Activated naive CD8-positive, alpha-beta T cell treated with anti-CD3 and anti-CD28 coated beads, Interleukin-2, amount 10 ng/mL, durations not matched to agents 7 days and 5 days (primary cell): Measurements from ENCODE around the gene MS4A4A. TPM values are rescaled to one million over a fixed set of nuclear protein-coding genes. Genes with fewer than 3 reads are reported as not detected.

Source experiments
- ATAC-seq: fragments of 150-1000 bp; cut with Tn5 transposase; one replicate; pipeline ENCODE4 v1.10.0; 2021; ENCODE audit warnings: low read depth, moderate library complexity
- POLR2A ChIA-PET: fragments of 350-600 bp; sonication (Branson Sonifier 250); formaldehyde crosslinking; loops from one replicate; lab custom pipeline; 2021; ENCODE audit warnings: antibody characterized with exemption; lab: Charles Lee
- DNase-seq: peaks from one replicate; pipeline ENCODE4 v3.0.0; 2021
- H3K27ac Mint-ChIP-seq: one replicate; pipeline ENCODE4 v1.8.0; 2022; ENCODE audit warnings: mild to moderate bottlenecking, mixed read lengths
- H3K27me3 Mint-ChIP-seq: one replicate; pipeline ENCODE4 v1.8.0; 2022; ENCODE audit warnings: mild to moderate bottlenecking, moderate library complexity, mixed read lengths
- H3K36me3 Mint-ChIP-seq: one replicate; pipeline ENCODE4 v1.8.0; 2021; ENCODE audit warnings: mild to moderate bottlenecking, mixed read lengths
- H3K4me1 Mint-ChIP-seq: one replicate; pipeline ENCODE4 v1.8.0; 2021; ENCODE audit warnings: mixed read lengths
- H3K4me3 Mint-ChIP-seq: one replicate; pipeline ENCODE4 v1.8.0; 2022; ENCODE audit warnings: mild to moderate bottlenecking, moderate library complexity, mixed read lengths
- H3K9me3 Mint-ChIP-seq: one replicate; pipeline ENCODE4 v1.8.0; 2021; ENCODE audit warnings: mixed read lengths
- total RNA-seq, 2 experiments: library from RNA; stranded (reverse); gene quantifications; one replicate each; pipeline ENCODE4 v1.2.3, GENCODE V29; 2021

Gene MS4A4A
- under 1 TPM in 1 of 2 experiments, not detected in 1; 0.45 TPM for total RNA-seq

- H3K27ac Mint-ChIP-seq = no peak within 1 kb of the TSS
- no peaks in the 10 kb centered on the region for H3K36me3 Mint-ChIP-seq
- no peak for DNase-seq
- H3K27me3 Mint-ChIP-seq = no peaks in the 10 kb centered on the region
- no peak for ATAC-seq
- no peaks in the 10 kb centered on the region for H3K4me1 Mint-ChIP-seq
- POLR2A ChIA-PET = no interaction called here
- H3K4me3 Mint-ChIP-seq = no peak within 1 kb of the TSS
- H3K9me3 Mint-ChIP-seq = no peaks in the 10 kb centered on the region
These were observed at the start of gene MS4A4A for GRCh38 chr11:60280412-60280811. MS4A4A (plus strand) TSS chr11:60280666; CDS start chr11:60280676, 10 bp downstream.

DNA sequence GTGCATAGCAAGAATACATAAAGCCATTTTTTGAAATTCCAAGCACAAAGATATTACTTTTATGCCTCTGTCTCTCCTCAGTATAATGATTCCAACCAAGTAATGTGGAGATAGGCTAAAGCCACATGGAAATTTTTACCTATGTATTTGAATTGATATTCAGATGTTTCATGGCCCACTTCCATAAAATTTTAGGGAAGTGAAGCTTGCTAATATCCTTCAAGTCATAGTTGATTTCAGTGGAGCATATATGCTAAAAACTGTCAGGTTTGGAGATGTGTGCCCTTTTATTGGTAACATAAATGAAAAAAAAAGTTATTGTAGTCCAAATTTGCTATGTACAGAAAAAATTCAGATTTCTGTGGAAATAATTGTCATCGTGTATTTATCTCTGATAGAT is 49.8 kb upstream of the MS4A4A start:
- POLR2A ChIA-PET = no interaction called here
- no peak for ATAC-seq
- Mint-ChIP-seq H3K9me3 (no peaks in the 10 kb centered on the region), H3K4me1 (no peaks in the 10 kb centered on the region), H3K27me3 (peaks cover 12% of the 10 kb centered on the region), H3K27ac (no peak overlapping the region), H3K4me3 (no peak overlapping the region), H3K36me3 (no peaks in the 10 kb centered on the region)
- DNase-seq = no peak

- POLR2A ChIA-PET = no interaction called here
- no peak overlapping the region for H3K4me3 Mint-ChIP-seq
- H3K9me3 Mint-ChIP-seq = no peaks in the 10 kb centered on the region
- peaks cover 13% of the 10 kb centered on the region for H3K27me3 Mint-ChIP-seq
- no peaks in the 10 kb centered on the region for H3K4me1 Mint-ChIP-seq
- H3K36me3 Mint-ChIP-seq = no peaks in the 10 kb centered on the region
- DNase-seq (no peak), ATAC-seq (no peak)
- no peak overlapping the region for H3K27ac Mint-ChIP-seq
These were observed 45.1 kb upstream of the MS4A4A start for GRCh38 chr11:60235321-60235720.

- H3K27me3 Mint-ChIP-seq = peaks cover 19% of the 10 kb centered on the region
- H3K27ac Mint-ChIP-seq = no peak overlapping the region
- H3K4me1 Mint-ChIP-seq = no peaks in the 10 kb centered on the region
- DNase-seq (no peak), ATAC-seq (no peak)
- POLR2A ChIA-PET = no interaction called here
- H3K36me3 Mint-ChIP-seq = no peaks in the 10 kb centered on the region
- no peak overlapping the region for H3K4me3 Mint-ChIP-seq
- no peaks in the 10 kb centered on the region for H3K9me3 Mint-ChIP-seq
These were observed 39.8 kb upstream of the MS4A4A start for GRCh38 chr11:60240662-60241061.

DNA sequence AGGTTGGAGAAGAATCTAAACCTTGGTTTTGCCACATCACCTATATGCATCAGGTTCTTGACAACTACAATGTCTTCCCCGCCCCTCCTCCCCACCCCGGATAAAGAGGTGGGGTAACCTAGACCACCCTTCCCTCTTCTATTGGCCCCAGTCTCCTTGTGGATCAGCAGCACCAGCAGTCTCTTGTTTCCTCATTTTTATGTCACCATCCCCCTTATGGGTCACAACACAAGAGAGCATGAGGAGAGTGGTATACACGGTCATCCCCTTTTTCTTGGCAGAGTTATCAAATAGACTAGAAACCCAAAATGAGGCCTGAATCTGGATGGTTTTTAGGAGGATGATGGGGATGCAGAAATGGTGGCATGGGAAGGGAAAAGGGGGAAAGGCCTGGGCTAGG is 38.7 kb upstream of the MS4A4A start:
- H3K27me3 Mint-ChIP-seq = peaks cover 19% of the 10 kb centered on the region
- POLR2A ChIA-PET = no interaction called here
- no peaks in the 10 kb centered on the region for H3K4me1 Mint-ChIP-seq
- no peaks in the 10 kb centered on the region for H3K9me3 Mint-ChIP-seq
- DNase-seq (no peak), ATAC-seq (no peak)
- no peak overlapping the region for H3K4me3 Mint-ChIP-seq
- no peak overlapping the region for H3K27ac Mint-ChIP-seq
- H3K36me3 Mint-ChIP-seq = no peaks in the 10 kb centered on the region

DNA sequence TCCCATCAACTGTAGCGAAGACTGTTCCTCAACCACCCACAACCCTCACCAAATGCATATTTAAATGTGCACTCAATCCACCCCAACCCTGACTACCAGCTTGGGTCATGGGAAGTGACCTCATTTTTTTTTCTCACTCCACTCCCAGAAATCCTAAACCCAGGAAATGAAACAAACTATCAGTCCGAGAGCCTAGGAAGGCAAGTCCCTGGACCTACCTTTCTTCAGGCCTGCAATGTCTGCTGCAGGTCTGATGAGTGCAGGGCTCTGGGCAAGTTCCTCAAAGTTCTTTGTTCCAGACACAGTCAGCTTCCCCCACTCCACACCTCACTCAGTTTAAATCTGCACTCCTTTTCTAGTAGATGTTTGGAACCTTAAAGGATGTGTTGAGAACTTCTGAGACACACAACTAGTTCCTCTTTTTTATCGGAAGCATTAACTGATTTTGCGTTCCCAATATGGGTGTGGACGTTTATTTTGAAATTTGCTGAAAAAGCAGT is 37.7 kb upstream of the MS4A4A start, which contains the start of gene MS4A4E:
MS4A4E (minus strand) TSS at position 398 of the 500 bp plus-strand sequence. CDS start 13,082 bp downstream, outside the sequence.
- no peaks in the 10 kb centered on the region for H3K4me1 Mint-ChIP-seq
- DNase-seq = no peak
- H3K36me3 Mint-ChIP-seq = no peaks in the 10 kb centered on the region
- H3K27ac Mint-ChIP-seq = no peak within 1 kb of the TSS
- H3K9me3 Mint-ChIP-seq = no peaks in the 10 kb centered on the region
- H3K4me3 Mint-ChIP-seq = no peak within 1 kb of the TSS
- ATAC-seq = no peak
- POLR2A ChIA-PET = no interaction called here
- peaks cover 24% of the 10 kb centered on the region for H3K27me3 Mint-ChIP-seq

DNA sequence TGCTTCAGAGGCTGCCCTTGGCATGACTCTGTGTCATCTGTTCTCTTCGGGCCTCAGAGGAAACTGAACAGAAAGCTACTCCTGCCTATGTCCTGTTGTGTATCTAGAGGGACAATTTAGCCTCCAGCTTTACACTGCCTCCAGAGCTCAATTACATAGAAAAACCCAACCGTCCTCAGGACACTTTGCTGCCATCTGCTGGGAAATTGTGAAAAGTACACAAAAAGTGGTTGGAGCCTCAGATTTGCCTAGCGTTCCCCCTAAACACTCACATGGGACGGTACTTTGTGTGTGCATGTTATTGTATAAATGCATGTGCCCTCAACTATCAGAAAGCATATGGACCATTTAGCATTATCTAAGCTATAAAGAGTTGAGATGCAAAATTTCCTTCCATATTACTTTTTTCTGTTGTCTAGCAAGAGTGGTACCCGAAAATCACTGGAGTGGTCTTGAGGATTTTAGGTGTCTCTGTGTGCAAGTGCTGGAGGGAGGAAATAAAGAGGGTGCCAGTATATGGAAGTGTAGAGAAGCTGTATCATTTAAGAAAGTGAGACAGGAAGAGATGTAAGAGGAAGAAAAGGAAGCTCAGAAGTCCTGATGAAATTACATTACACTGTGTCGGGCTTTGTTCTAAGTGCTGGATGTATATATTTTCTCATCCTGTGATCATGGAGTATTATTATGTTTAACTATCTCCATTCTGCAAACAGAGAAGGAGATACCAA is 28.8 kb upstream of the MS4A4A start:
- Mint-ChIP-seq H3K27me3 (peaks cover 19% of the 10 kb centered on the region), H3K27ac (no peak overlapping the region), H3K36me3 (no peaks in the 10 kb centered on the region), H3K4me1 (no peaks in the 10 kb centered on the region), H3K9me3 (peaks cover 3% of the 10 kb centered on the region), H3K4me3 (no peak overlapping the region)
- DNase-seq (no peak), ATAC-seq (peak; percentile 33)
- POLR2A ChIA-PET = no interaction called here

DNA sequence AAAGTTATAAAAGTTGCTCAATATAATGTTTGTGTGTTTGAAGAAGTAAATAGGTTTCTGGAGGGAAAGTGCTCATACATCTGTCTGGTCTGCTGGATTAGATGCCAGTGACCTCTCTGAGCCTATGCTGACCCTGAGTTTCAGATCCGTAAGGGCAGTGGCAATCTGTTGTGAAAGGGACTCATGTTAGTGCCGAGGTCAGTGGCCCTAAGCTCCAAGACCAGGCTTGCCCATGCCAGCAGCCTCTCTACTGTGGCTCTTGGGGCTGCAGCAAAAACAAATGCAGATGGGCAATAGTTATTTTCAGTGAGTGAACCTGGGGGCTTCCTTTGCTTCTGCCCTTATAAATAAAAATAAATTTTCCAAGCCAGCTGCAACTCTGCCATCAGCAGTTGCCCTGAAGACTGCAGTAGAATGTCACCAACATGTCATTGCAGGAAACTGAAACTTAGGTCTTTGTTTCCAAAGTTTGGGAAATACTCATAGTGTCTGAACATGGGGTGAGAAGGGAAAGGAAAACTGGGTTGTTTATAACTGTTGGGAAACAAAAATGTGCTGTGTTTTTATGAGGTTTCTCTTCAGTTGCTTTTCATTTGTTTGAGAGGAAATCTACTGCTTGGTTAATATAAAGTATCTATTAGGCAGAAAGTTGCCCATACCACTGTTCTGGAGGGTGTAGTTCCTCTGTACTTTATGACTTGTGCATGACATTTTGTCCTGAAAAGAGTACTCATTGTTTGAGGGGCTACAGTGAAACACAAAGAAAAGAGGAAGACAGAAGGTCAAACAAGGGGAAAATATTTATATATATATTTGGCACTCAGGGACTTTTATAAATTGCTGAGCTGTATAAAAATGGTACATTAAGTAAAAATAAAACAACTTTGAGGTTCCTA is 28.0 kb upstream of the MS4A4A start:
- Mint-ChIP-seq H3K36me3 (no peaks in the 10 kb centered on the region), H3K27ac (no peak overlapping the region), H3K9me3 (peaks cover 3% of the 10 kb centered on the region), H3K4me1 (no peaks in the 10 kb centered on the region), H3K27me3 (peaks cover 15% of the 10 kb centered on the region), H3K4me3 (no peak overlapping the region)
- DNase-seq (no peak), ATAC-seq (no peak)
- POLR2A ChIA-PET = no interaction called here

GRCh38 chr11:60257956-60258722 is 22.3 kb upstream of the MS4A4A start:
- H3K4me1 Mint-ChIP-seq = no peaks in the 10 kb centered on the region
- no peak overlapping the region for H3K4me3 Mint-ChIP-seq
- no peak overlapping the region for H3K27ac Mint-ChIP-seq
- peaks cover 2% of the 10 kb centered on the region for H3K27me3 Mint-ChIP-seq
- POLR2A ChIA-PET = no interaction called here
- DNase-seq (no peak), ATAC-seq (no peak)
- peaks cover 4% of the 10 kb centered on the region for H3K9me3 Mint-ChIP-seq
- H3K36me3 Mint-ChIP-seq = no peaks in the 10 kb centered on the region

- no peak for ATAC-seq
These were observed 19.5 kb upstream of the MS4A4A start for GRCh38 chr11:60261014-60261413.

GRCh38 chr11:60263402-60263801 is 17.1 kb upstream of the MS4A4A start:
- ATAC-seq = no peak
- no peaks in the 10 kb centered on the region for H3K4me1 Mint-ChIP-seq

More at GRCh38 chr11:60261014-60261413, 19.5 kb upstream of the MS4A4A start:
- DNase-seq = no peak
- no peaks in the 10 kb centered on the region for H3K36me3 Mint-ChIP-seq
- H3K27me3 Mint-ChIP-seq = peaks cover 2% of the 10 kb centered on the region
- no peak overlapping the region for H3K4me3 Mint-ChIP-seq
- no peaks in the 10 kb centered on the region for H3K4me1 Mint-ChIP-seq
- H3K9me3 Mint-ChIP-seq = peaks cover 1% of the 10 kb centered on the region
- H3K27ac Mint-ChIP-seq = no peak overlapping the region
- POLR2A ChIA-PET = no interaction called here

DNA sequence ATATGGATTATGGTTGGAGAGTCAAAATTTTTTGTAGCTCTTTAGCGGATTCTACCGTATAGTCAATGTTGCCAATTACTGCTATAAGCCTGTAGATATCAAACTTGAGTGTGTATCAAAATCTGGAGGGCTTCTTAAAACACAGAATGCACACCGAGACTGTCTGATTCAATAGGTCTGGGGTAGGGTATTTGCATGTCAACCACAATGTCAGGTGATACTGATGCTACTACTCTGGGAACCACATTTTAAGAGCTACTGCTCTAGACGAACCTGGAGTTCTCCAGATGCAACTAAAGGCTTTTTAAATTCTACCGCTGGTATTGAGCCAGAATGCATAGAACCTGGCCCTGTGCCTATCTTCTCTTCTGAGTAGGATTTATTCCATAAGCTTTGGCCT is 15.8 kb upstream of the MS4A4A start:
- ATAC-seq = no peak
- no peaks in the 10 kb centered on the region for H3K36me3 Mint-ChIP-seq
- no peak overlapping the region for H3K4me3 Mint-ChIP-seq
- peaks cover 8% of the 10 kb centered on the region for H3K27me3 Mint-ChIP-seq
- DNase-seq = no peak
- no peak overlapping the region for H3K27ac Mint-ChIP-seq
- POLR2A ChIA-PET = no interaction called here
- H3K4me1 Mint-ChIP-seq = no peaks in the 10 kb centered on the region
- H3K9me3 Mint-ChIP-seq = no peaks in the 10 kb centered on the region

More at GRCh38 chr11:60263402-60263801, 17.1 kb upstream of the MS4A4A start:
- Mint-ChIP-seq H3K27me3 (peaks cover 7% of the 10 kb centered on the region), H3K36me3 (no peaks in the 10 kb centered on the region), H3K27ac (no peak overlapping the region), H3K9me3 (no peaks in the 10 kb centered on the region), H3K4me3 (no peak overlapping the region)
- POLR2A ChIA-PET = no interaction called here
- no peak for DNase-seq
